Activated CD4-positive, CD25-positive, alpha-beta regulatory T cell (primary cell): ENCODE measurements around the gene CAVIN2.

Source experiments
- DNase-seq, 4 experiments: peaks; one replicate each; lab custom pipeline; 2025; lab: John Stamatoyannopoulos, UW

Gene CAVIN2

GRCh38 chr2:191864628-191865374, 17.9 kb upstream of the CAVIN2 start:
- no peak for DNase-seq

- DNase-seq = no peak
Observed at GRCh38 chr2:191863988-191864387, 17.1 kb upstream of the CAVIN2 start.

GRCh38 chr2:191862156-191862775, 15.4 kb upstream of the CAVIN2 start:
- no peak for DNase-seq

- no peak for DNase-seq
Observed at GRCh38 chr2:191860760-191861466, 14.0 kb upstream of the CAVIN2 start.

- DNase-seq = no peak
Observed at GRCh38 chr2:191859681-191860080, 12.8 kb upstream of the CAVIN2 start.

GRCh38 chr2:191857886-191858285, 11.0 kb upstream of the CAVIN2 start:
- DNase-seq = no peak

GRCh38 chr2:191857259-191857805, 10.4 kb upstream of the CAVIN2 start:
- no peak for DNase-seq

- DNase-seq = no peak
Observed at GRCh38 chr2:191856111-191856876, 9.4 kb upstream of the CAVIN2 start.

GRCh38 chr2:191855382-191855781, 8.5 kb upstream of the CAVIN2 start:
- no peak for DNase-seq

- no peak for DNase-seq
Observed at GRCh38 chr2:191854382-191855372, 7.8 kb upstream of the CAVIN2 start.

- DNase-seq = no peak
Observed at GRCh38 chr2:191853843-191854242, 7.0 kb upstream of the CAVIN2 start.

- DNase-seq = no peak
Observed at GRCh38 chr2:191851158-191851557, 4.3 kb upstream of the CAVIN2 start.

GRCh38 chr2:191848771-191849767, 2.2 kb upstream of the CAVIN2 start:
- no peak for DNase-seq

- DNase-seq = no peak
Observed at GRCh38 chr2:191847764-191848163, 876 bp upstream of the CAVIN2 start.

GRCh38 chr2:191845876-191846514, 893 bp downstream of the CAVIN2 start:
- DNase-seq = no peak

- no peak for DNase-seq
Observed at GRCh38 chr2:191845248-191845715, 1.6 kb downstream of the CAVIN2 start.

GRCh38 chr2:191844706-191845105, 2.2 kb downstream of the CAVIN2 start:
- no peak for DNase-seq

GRCh38 chr2:191840921-191841320, 6.0 kb downstream of the CAVIN2 start:
- no peak for DNase-seq
